Stimulated activated CD4-positive, alpha-beta T cell treated with anti-CD3 and anti-CD28 coated beads, TNF-alpha, amount 100 ng/mL, for 1 hour (primary cell): Measurements from ENCODE around the gene COLEC12.

Experiments
- DNase-seq, 3 donors: peaks; one replicate each; pipeline ENCODE4 v3.0.0-alpha.2; 2020; ENCODE audit warnings: low read depth in 3 of 3, low spot score in 1 of 3

COLEC12 gene

DNA sequence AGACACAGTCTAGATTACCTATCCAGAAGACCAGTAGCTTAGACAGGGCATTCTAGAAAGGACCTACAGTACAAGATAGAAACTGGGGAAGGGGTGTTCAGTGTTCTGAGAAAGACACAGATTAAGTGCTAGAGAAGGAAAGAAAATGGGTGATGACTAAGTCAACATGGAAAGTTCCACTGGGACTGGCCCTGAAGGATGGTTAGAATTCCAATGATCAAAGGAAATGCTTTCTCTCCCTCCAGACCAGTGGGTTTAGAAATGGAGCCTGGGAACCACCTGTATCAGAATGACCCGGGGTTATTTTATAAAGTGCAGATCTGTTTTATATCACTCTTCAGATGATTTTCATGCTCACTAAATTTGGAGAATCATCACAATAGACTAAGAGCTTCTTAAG lies 5.8 kb upstream of the COLEC12 start:
- no peak for DNase-seq

DNA sequence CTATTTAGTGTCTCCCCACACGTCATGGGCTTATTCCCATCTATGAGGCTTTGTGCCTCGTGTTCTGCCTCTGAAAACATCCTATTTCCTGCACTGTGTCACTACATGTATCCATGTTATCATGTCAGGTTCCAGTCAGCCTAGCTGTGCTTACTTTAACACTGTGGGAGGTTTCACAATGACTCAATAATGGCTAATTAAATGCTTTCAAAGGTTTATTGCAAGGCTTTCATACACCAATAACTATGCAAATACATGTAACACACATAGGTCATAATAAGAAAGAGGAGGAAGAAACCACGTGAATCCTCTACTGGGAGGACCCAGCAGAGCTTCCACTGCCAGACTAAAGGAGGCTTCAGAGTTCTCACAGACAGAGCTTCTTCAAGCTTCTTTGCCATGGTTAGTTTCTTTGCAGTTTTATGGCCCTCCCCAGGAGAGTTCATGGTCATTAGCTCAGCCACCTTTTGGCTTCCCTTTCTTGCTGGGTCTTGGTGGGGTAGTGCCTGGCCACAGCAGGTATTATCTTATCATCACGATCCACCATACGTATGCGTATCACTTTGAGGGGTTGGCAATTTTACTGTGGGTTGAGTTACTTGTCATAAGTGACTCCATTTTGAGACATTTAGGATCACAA lies 5.1 kb upstream of the COLEC12 start:
- no peak for DNase-seq

- no peak for DNase-seq
These were observed 859 bp upstream of the COLEC12 start for GRCh38 chr18:501406-501714.

DNA sequence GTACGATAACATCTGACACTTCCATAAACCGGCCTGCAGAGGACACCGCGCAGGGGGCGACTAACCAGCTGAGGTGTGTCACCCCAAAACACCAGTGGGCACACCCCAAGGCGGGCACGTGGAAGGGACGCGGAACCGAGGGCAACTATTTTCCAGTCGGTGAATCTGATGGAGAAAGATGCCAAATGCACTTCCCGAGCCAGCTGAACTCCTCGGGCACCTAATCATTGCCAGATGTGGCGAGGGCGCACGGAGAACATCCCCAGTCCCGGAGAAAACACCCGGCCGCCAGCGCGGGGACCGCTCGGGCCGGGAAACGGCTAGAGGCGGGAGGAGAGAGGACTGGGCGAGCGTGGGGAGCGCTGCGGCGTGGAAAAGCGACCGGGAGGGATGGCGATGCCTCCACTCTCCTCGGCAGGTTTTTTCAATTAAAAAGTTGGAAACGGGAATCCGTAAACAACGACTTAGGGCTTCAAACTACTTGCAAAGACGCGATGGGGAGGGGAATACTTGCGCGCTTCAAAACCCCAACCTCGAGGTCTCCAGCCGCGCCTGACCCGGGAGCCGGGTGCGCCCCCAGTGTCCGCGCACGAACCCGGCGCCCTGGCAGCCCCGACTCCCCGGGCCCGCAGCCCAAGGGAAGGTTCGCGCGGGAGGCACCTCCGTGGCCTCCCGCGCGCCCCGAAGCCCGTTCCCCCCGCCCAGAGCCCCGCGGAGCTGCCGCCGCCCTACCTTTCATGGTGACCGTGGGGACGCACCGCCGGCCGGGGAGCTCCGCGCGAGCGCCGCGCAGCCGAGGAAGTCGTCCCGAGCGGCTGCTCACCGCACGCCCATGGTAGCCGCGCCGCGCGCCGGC lies 497 bp downstream of the COLEC12 start:
- no peak for DNase-seq

DNA sequence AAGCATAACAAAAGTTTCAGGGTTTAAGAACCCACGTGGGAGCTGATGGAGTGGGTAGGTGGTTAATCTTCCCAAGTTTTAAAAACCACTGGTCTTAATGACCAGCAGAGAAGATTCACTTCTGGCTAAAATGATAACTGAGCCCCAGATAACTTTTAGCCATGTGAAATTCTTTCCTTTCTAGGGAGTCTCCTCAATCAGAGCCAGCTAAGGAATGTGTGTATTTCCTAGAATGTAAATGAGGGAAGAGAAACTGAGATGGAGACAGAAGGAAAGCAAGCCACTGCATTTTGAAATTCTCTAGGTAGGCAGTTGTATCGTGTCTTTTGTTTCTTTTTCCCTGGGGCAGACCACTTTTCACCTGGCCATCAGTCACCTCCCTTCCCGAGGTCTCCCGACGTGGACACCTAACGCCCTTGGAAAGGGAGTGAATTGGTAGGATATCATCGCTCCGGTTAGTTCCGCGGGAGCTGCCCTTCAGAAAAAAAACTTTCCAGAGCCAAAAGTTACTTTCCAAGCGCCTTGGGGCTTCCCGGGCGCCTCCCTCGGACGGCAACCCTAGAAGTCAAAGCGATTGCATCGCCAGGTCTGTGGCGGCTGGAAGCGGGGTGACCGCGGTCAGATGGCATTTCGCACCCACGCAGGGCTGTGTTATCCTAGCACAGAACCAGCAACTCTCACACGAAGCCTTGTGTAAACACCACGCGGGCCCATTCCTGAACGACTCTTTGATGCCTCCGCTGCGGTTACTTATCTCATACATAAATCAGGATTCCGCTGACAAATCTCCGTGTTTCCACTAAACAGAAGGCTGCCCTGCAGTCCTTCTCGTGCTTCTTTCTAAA lies 1.3 kb downstream of the COLEC12 start:
- DNase-seq, result no peak

DNA sequence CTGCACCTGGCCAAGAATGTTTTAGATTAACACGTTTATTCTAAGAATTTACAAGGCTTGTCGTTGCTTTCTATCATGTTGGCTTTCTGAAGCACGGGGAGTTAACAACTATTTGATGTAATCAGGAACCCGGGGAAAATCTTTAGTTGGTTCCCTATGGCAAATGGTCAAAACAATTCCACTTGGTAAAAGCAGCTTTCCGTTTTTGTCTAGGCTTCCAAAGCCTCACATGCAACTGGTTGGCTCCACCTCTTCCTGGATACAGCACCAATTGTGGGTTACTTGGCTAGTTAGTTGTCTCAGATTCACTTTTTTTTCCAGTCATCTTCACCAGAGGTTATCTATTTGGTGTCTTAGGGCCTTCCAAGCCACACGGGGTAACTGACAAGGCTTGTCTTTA lies 2.8 kb downstream of the COLEC12 start:
- no peak for DNase-seq

GRCh38 chr18:495452-495851 lies 5.0 kb downstream of the COLEC12 start:
- DNase-seq, result no peak

- no peak for DNase-seq
These were observed 5.5 kb downstream of the COLEC12 start for GRCh38 chr18:495017-495416.

DNA sequence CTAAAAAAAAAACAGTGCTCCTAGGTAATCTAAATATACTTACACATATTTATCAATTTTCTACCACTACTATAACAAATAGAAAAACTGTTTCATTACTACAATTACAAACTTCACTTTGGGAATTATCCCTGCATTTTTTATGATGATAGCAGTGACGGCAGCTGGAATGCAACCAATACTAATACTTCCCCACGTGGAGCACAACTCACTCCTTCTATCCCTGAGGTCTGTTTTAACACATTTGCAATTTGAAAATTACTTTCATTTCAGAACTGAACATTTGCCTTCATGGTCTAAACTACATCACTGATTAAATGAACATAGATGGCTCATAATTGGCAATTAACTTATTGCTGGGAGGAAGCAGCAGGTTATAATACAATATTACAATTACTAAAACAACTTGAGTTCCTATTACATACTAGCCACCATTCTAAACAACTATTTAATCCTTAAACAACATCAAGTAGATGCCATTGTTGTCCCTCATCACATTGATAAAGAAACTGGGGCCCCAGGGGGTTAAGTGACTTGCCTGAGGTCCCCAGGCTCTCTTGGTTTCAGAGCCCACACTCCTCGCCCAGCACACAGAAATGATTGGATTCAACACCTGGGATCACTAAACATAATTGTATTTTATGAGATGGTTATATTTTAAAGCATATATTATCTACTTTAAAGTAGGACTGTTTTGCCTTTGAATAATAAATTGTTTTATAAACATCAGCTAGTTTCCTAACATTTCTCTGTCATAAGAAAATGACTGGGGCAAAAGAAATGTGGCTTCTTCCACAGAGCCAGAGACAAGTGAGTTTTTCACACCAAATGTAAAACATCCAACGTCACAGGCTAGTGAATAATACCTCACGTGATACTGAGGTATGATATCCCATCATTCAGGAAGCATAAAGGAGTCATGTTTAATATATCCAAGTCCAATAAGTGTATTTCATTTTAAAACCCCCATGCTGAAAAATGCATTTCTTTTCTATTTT lies 6.2 kb downstream of the COLEC12 start:
- DNase-seq, result no peak

DNA sequence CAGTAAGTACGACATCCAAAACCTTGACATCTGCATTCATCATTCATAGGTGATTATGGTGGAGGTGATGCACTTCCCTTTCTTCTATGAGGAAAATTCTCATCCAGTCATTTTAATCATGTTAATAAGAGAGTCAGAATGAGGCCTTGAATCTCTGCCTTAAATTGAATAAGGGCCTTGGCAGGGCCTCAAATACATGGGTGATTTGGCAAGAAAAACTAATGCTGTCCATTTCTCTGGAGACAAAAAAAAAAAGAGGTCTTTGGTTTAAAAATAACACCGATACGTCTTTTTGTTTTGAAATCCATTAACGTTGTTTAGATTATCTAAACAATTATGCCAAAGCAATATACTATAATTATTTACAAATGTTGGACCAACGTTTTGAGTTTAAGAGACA lies 8.1 kb downstream of the COLEC12 start:
- DNase-seq, result no peak

- no peak for DNase-seq
These were observed 9.9 kb downstream of the COLEC12 start for GRCh38 chr18:490624-491023.

- DNase-seq, result no peak
These were observed 10.5 kb downstream of the COLEC12 start for GRCh38 chr18:490024-490366.

GRCh38 chr18:489244-490023 lies 11.1 kb downstream of the COLEC12 start:
- DNase-seq, result no peak

GRCh38 chr18:486929-487740 lies 13.4 kb downstream of the COLEC12 start:
- DNase-seq, result no peak

DNA sequence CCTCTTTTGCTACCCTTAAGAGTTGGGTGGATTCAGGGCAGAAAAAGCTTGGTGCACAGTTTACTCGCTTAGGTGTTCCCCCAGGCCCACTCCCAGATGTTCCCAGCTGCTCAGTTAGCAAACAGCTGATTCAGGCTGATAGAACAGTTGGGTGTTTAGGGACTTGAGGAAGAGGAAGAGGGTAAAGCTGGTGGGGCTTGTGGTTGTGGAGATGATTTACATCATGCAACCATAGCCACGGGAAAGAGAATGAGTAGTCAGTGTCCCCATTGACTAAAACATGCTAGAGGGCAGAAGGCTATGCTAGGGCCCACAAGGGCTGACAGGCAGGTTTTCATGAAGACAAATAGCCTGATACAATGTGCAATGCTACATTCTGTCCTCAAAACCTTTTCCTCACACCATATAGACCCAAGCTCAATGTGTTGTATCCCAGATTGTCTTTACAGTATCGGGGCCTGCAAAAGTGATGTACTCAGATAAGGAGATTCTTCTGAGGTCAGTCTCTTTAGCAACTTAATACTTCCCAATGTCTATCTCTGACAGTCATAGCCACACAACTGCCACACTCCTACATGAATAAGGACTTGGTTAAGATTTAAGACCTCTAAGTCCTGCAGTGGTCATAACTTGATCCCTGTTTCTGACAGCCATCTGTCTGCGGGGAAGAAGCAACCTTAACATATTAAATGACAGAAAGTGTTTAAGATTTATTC lies 15.6 kb downstream of the COLEC12 start:
- DNase-seq, result no peak

DNA sequence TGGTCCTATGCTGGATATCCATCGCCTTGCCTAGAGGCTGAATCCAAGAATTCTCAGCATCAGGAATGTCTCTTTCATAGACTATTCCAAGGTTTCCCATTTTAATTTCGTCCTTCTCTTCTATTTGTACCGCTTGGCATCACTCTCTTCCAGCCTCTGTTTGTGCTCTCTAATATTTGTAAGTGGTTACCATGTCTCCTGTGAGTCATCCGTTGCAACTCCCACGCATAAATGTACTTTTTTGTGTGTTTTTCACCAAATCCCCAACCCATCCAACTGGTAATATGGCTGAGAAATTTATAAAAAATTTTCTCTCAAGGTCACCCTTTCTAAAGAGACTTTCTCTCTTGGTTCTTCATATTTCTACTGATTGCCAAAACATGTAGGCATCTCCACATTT lies 21.8 kb downstream of the COLEC12 start:
- DNase-seq, result no peak

DNA sequence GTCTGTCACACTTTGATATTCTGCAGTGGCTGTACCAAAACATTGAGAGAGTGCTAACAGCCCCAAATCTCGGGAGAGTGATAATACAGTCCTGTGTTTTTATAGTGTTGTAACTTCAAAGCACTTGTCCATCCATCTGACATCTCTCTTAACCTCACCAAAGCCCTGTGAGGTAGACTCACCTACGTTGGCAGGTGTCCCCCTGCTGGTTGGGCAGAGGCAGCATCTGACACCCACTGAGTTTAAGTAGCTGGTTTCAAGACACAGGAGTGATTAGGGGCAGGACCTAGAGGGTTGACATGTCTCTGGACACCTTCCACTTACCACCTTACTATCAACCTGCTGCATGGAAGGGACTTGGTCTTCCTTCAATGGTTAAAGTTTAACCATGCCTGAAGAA lies 22.9 kb downstream of the COLEC12 start:
- DNase-seq, result no peak

GRCh38 chr18:476251-476664 lies 24.2 kb downstream of the COLEC12 start:
- no peak for DNase-seq
